Measurements from ENCODE around the gene MSL1. TPM values are rescaled to one million over a fixed set of nuclear protein-coding genes. Genes with fewer than 3 reads are reported as not detected.

Gene MSL1
- total RNA-seq, 4 donors from 2014 or later = 69.3 to 166 (median 86.9) TPM

GRCh38 chr17:40122136-40122998 is 596 bp downstream of the MSL1 start:
- H3K4me3 ChIP-seq = peak overlapping the region; percentile 99
- peaks cover 38% of the 10 kb centered on the region for H3K4me1 ChIP-seq
- 0% methylated on average over 3 of the region's 97 CpGs for WGBS
- H3K9me3 ChIP-seq = no peaks in the 10 kb centered on the region
- H3K27me3 ChIP-seq = no peaks in the 10 kb centered on the region
- H3K36me3 ChIP-seq = peaks cover 20% of the 10 kb centered on the region
- TF ChIP-seq CTCF (IDR thresholded peaks at IDR 0.05) (peak in 1 of 2 donors; percentile 9), POLR2AphosphoS5 (IDR thresholded peaks at IDR 0.05) (no peak)
- peak overlapping the region; percentile 99 for H3K27ac ChIP-seq
- peak; percentile 72 to 84 for DNase-seq (ENCODE audit: low spot score in 2 of 2)

GRCh38 chr17:40122999-40123810 is 1.4 kb downstream of the MSL1 start:
- Histone ChIP-seq H3K9me3 (no peaks in the 10 kb centered on the region), H3K27ac (peak overlapping the region; percentile 99), H3K4me3 (peak overlapping the region; percentile 99), H3K27me3 (no peaks in the 10 kb centered on the region), H3K4me1 (peaks cover 38% of the 10 kb centered on the region), H3K36me3 (peaks cover 28% of the 10 kb centered on the region)
- 1% methylated on average over 31 of the region's 43 CpGs for WGBS
- no peak for DNase-seq (ENCODE audit: low spot score in 2 of 2)
- no peak for TF ChIP-seq EP300 (IDR thresholded peaks at IDR 0.05)
- TF ChIP-seq CTCF (IDR thresholded peaks at IDR 0.05) = peak in 1 of 2 donors; percentile 6

- peaks cover 34% of the 10 kb centered on the region for H3K36me3 ChIP-seq
- H3K27ac ChIP-seq = peak overlapping the region; percentile 99
- no peak for DNase-seq (ENCODE audit: low spot score in 2 of 2)
- H3K4me1 ChIP-seq = peaks cover 38% of the 10 kb centered on the region
- TF ChIP-seq POLR2A (IDR thresholded peaks at IDR 0.05) (no peak), CTCF (IDR thresholded peaks at IDR 0.05) (no peak), POLR2AphosphoS5 (IDR thresholded peaks at IDR 0.05) (no peak), EP300 (IDR thresholded peaks at IDR 0.05) (no peak)
- H3K9me3 ChIP-seq = no peaks in the 10 kb centered on the region
- H3K4me3 ChIP-seq = peak overlapping the region; percentile 99
- H3K27me3 ChIP-seq = no peaks in the 10 kb centered on the region
- whole genome bisulfite sequencing = 0% methylated on average over 2 of the region's 2 CpGs
Observed at GRCh38 chr17:40123811-40124114, 2.0 kb downstream of the MSL1 start.

- no peak for DNase-seq (ENCODE audit: low spot score in 2 of 2)
- H3K27ac ChIP-seq = peak overlapping the region; percentile 99
- H3K9me3 ChIP-seq = no peaks in the 10 kb centered on the region
- TF ChIP-seq EP300 (IDR thresholded peaks at IDR 0.05) = no peak
- TF ChIP-seq POLR2AphosphoS5 (IDR thresholded peaks at IDR 0.05) = no peak
- TF ChIP-seq POLR2A (IDR thresholded peaks at IDR 0.05) = no peak
- TF ChIP-seq CTCF (IDR thresholded peaks at IDR 0.05) = no peak
- H3K27me3 ChIP-seq = no peaks in the 10 kb centered on the region
- WGBS = 2% methylated on average over 9 of the region's 9 CpGs
- H3K4me3 ChIP-seq = peak overlapping the region; percentile 99
- H3K36me3 ChIP-seq = peaks cover 41% of the 10 kb centered on the region
- peaks cover 38% of the 10 kb centered on the region for H3K4me1 ChIP-seq
Observed at GRCh38 chr17:40124279-40125141, 2.7 kb downstream of the MSL1 start.
